HG03565 (cell line): Measurements from ENCODE around the gene SPEG.
A peak's percentile ranks its signal among the peaks of the same experiment; 100 is the strongest.

ENCODE experiments used
- ATAC-seq: cut with Tn5 transposase; IDR thresholded peaks from one replicate; pipeline ENCODE4 v1.9.1; 2021; ENCODE audit warnings: mild to moderate bottlenecking, moderate library complexity; ENCODE audit not compliant: unreplicated experiment

The SPEG gene

DNA sequence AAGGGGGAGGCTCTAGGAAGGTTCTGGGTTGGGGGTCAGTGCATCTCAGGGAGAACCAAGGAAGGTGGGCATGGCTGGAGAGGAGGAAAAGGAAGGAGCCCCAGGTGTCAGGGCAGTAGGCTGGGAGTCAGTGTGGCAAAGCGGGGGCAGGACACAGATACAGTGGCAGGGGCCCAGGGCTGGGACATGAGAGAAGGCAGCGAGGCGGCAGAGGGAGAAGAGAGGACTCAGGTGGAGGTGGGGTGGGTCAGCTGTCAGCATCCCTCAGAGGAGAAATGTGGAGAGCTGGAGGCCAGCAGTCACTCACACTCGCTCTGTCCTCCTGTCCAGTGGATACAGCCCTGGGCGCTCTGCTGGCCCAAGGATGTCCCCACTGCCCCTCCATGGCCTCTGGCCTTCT, 58.4 kb downstream of the SPEG start:
- no peak for ATAC-seq

GRCh38 chr2:219494952-219495530, 60.4 kb downstream of the SPEG start:
- ATAC-seq = no peak

DNA sequence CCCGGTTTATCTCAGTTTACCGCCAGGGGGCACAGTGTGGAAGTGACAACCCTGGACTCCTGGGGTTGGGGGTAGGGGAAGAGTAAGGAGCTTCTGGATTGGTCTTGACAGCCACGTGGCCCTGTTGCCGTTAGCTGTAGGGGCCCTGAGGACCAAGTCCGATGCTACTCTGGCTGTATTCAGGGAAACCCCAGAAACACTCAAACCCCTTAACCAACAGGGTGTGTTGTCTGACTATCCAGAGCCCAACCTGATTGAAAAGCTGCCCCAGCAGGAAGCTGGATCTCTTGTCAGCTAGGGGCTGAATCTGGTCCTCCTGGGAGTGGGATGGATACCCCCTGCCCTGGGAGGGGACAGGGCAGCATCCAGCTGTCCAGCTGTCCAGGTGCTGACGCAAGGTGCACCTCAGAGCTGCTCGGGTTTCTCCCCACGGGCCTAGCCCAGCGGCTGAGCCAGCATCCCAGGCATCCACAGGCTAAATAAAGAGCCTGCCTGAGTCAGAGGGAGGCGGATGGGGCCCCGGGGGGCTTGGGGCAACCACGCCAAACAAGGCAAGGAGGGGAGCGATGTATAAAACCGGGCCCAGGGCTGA, 61.0 kb downstream of the SPEG start:
- ATAC-seq = no peak

DNA sequence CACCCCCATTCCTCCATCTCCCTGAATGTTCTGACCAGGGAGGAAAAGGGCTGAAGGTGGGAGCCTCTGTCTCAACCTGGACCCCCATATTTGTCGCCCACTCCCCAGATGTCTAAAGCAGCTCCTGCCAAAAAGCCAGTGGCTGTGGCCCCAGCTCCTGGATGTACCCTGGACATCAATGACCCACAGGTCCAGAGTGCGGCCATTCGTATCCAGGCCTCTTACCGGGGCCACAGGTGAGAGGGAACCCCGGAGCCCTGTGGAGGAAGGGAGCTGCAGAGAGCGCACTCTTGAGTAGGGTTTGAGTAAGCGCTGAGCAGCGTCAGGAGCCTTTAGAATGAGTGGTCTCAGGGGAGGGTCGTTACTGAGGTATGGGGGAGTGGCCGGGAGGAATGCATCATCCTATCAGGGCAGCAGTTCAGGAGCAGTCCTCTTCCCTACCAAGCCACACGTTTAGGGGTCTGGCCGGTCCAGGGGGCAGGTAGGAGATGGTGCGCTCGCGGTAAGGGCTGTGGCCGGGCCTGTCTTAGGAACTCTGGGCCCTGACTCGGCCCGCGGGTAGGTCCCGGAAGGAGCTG, 61.7 kb downstream of the SPEG start:
- no peak for ATAC-seq

- ATAC-seq = no peak
These were observed 62.3 kb downstream of the SPEG start for GRCh38 chr2:219496825-219497494.

DNA sequence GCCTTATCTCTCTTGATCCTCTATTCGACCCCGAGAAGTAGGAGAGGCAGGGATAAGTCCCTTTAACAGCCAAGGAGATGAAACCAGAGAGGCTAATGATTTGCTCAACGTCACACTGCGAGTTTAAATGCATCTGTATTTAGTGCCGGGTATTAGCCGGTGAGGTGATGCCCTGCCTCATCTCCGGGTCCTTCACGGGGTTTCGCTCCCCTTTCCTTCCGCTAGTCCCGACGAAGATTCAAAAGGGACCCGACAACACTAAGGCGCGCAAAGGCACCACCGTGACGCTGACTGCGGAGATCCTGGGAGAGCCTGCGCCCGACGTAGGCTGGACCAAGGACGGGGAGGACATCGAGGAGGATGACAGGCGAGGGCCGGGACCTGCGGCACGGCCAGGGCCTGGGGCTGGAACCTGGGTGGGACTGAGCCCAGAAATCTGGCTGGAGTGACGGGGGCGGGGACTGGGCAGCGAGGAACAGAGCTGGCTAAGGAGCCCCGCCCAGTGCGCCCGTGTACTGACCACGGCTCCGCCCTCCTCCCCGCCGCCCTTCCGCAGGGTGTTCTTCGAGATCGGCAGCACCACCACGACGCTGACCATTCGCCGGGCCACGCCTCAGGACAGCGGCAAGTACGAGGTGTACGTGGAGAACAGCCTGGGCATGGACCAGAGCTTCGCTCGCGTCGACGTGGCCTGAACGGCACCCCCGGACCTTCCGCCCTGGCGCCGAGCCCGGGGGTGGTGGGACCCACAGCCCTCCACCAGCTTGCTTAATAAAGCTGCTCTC, 63.0 kb downstream of the SPEG start:
- no peak for ATAC-seq

- ATAC-seq = peak; percentile 96
These were observed 63.8 kb downstream of the SPEG start, which contains the start of gene GMPPA for GRCh38 chr2:219498280-219499057. GMPPA (plus strand) TSS chr2:219498891; CDS start chr2:219499976, 1,085 bp downstream.

DNA sequence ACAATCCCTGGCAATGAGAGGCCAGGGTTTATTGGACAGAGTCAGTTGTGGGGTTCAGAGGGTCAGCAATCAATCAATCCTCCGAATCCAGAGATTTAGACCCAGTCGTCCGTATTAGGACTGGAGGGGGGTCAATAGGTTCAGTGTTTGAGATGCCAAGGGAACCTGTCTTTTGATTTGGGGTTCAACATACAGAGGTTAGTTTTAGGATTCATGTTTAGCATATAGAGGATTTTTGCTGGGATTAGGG, 64.3 kb downstream of the SPEG start:
- ATAC-seq = no peak

- no peak for ATAC-seq
These were observed 64.9 kb downstream of the SPEG start for GRCh38 chr2:219499555-219499954.

GRCh38 chr2:219500135-219500534, 65.5 kb downstream of the SPEG start:
- ATAC-seq = no peak

DNA sequence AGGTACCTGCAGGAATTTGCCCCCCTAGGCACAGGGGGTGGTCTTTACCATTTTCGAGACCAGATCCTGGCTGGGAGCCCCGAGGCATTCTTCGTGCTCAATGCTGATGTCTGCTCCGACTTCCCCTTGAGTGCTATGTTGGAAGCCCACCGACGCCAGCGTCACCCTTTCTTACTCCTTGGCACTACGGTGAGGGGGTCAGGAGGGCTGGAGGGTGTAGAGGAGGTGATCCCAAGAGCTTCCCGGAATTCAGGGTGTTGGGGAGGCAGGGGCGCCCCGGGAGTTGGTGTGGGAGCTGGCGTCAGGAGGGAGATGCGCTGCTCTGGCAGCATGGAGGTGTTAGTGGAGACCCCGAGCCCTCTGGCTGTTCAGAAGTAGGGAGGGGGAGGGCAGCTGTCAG, 67.2 kb downstream of the SPEG start:
- ATAC-seq = no peak

DNA sequence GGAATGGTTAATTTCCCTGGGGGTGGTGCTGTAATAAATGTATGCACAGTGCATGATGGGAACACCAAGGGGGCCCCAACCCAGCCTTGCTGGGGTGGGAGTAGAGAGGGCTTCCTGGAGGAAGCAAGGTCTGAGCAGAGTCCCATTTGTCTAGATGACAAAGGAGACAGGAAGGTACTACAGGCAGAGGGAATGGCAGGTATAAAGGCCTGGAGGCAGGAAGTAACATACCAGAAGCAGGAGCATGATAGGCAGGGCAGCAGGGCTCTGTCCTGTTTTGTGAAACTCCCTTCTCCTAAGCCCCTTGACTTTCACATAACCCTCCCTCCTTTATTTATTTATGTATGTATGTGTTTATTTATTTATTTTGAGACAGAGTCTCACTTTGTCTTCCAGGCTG, 68.0 kb downstream of the SPEG start:
- no peak for ATAC-seq

DNA sequence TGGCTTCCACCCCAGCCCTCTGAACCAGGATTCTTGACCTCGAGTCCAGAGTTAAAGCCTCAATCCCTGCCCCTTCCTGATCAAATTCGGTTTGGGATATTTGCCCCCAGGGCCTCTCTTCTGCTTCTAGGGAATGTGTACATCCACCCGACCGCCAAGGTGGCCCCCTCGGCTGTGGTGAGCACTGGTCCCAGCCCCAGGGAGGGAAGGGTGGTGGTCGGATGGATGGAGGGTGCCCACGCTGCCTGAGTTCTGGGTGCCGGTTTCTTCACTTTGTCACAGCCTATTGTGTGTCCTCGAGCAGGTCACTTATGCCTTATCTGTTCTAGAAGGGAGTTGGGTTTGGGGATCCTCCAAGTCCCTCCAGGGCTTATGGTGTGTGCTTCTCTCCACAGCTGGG, 70.9 kb downstream of the SPEG start:
- no peak for ATAC-seq

- no peak for ATAC-seq
These were observed 71.6 kb downstream of the SPEG start for GRCh38 chr2:219506153-219506801.

DNA sequence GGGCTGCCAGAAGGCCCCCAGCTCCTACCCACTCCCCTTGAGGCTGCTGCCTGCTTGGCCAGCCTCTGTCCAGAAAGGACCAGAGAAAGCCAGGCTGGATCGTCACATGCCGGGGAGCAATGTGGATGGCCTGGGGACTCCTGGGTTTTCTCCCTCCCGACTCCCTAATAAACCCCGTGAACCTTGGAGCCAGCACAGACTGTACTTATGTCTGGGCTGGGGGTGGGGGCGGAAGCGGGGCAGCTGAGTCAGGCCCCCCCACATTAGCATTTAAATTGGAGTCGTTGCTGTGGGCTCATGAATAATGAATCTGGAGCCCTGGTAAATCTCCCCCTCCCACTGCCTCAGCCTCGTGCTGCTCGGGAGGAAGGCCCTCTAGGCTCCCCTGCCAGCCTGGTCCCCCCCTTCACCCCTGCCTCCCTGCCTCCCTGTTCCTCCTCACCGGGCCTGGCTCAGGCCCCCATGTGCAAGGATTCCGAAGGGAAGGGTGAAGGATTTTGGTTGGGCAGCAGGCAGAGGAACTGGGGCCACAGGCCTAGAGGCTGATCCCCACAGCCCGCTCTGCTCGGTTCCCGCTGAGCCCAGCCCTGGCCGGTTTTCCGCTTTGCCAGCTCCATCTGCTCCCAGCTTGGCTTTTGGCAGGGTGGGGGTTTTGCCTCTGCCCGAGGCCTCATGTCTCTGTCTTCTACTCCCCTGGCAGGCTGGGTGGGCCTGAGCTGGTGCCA, 72.3 kb downstream of the SPEG start:
- no peak for ATAC-seq

- no peak for ATAC-seq
These were observed 73.2 kb downstream of the SPEG start for GRCh38 chr2:219507581-219508443.

DNA sequence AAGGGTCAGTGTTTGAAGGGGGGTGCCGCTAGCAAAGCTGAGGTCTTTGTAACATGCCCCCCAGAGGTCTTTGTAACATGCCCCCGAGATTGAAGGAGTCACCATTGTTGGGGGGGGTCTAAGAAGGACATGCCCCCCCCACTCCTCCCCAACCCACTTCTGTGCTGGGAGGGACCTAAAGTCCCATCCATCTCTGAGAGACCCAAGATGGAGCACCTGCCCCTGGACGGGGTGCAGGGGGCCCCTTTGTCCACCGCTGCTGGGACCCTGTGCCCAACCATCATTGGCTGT, 73.7 kb downstream of the SPEG start:
- no peak for ATAC-seq

DNA sequence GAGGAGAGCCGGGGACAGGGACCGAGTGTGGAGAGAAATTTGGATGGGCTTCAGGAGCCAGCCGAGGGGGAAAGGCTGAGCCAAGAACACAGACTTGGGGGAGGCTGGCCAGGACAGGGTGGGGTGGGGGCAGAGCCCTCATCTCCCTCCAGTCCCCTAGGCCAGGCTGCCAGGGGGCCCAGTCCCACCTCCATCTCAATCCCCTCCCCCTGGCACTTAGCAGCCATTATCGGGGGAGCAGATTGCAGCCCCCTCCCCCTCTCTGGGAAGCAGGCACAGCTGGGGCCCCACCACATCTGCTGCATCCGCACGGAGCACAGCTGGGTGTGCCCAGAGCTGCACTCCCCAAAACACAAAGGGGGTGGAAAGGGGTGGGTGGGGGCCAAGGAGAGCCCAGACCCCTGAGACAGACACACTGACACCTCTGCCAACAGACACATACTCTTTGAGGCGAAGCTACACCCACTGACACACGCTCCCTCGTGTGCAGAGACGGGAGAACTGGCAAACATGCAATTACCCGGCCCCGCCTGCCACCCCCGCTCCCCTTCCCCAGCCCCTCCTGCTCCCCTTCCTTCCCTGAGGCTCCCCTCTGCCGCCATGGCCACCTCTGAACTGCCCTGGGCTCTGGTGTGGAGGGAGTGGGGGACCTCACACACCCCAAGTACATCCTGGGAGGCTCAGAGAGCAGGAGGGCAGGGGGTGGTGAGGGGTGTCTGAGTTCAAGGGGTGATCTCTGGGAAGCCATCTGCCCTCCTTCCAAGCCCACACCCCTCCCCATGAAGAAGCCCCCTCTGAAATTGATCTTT, 74.5 kb downstream of the SPEG start:
- no peak for ATAC-seq
